SK-N-MC (cell line): ENCODE results near the gene HYDIN.
"Not testable (repeated sequence)": the region's sequence is repeated elsewhere in the genome, so short reads cannot be mapped to it uniquely, and the experiment has no call there.

Experiments
- EZH2 ChIP-seq: fragments of 200-600 bp; sonication (generic); IDR thresholded peaks from one replicate; pipeline ENCODE4 v1.6.1; 2017; ENCODE audit warnings: antibody characterized with exemption
- POLR2AphosphoS5 ChIP-seq: IDR thresholded peaks from 2 replicates; pipeline ENCODE4 v1.6.1; 2012; ENCODE audit warnings: mild to moderate bottlenecking, low read depth, low read length, borderline replicate concordance

DNA sequence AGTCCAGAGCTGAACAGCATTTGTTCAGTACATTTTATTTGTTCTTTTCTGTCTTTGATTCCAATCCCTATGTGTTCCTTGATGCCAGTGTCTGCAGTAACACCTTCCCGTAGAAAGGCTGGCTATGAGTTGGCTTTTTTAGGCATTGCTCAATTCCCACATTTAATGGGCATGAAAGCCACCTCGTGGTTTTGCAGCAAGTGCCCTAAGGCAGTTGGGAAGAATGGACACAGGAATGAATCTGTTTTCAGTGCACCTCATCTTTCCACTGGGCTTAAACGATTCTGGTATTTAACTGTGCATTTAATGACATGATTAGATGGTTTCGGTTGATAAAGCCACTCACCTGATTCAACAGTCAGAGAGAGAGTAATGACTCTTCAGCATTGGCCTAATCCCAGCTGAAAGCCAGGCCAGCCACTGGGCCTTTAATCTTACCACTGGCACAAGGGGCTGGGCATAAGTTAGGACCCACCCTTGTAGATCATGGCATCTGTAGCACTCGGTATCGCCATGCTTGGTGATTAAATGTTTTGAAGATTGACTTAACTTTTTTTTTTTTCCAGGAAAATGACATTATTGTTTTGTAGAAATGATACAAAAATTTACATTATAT lies 211.3 kb downstream of the HYDIN start:
- not testable (repeated sequence) for TF ChIP-seq POLR2AphosphoS5, EZH2
